ENCODE measurements around the gene CTSE. TPM values are rescaled to one million over a fixed set of nuclear protein-coding genes. Genes with fewer than 3 reads are reported as not detected.
"Not testable (repeated sequence)": the region's sequence is repeated elsewhere in the genome, so short reads cannot be mapped to it uniquely, and the experiment has no call there.

Gene CTSE
- total RNA-seq, 4 donors from 2014 or later: 2.6 to 14.3 (median 6.7) TPM

GRCh38 chr1:206052919-206053610 lies 29.4 kb upstream of the CTSE start, which contains the start of gene RHEX:
Gene RHEX (plus strand): TSS chr1:206053173. CDS start chr1:206097829, 44,656 bp downstream.
- H3K9me3 ChIP-seq; intact Hi-C loops (cut with DNase I; ENCODE audit: low total_unique reads); H3K27me3 ChIP-seq; H3K4me1 ChIP-seq; in situ Hi-C loops (cut with MboI; ENCODE audit: low pct_ligation_motif_present in 1 of 4, low pct_unique_long_range_greater_than_20kb in 1 of 4, low sequenced_read_pairs in 3 of 4); H3K36me3 ChIP-seq; DNase-seq; H3K4me3 ChIP-seq: not testable (repeated sequence)
- 82 to 94% methylated on average over 3 to 17 of the region's 17 CpGs for WGBS, 2 donors (ENCODE audit: low coverage in 1 of 2)
- H3K27ac ChIP-seq: peak within 1 kb of the TSS in 3 of 4 donors; percentile 42 to 69 (median 51)

GRCh38 chr1:206052231-206052865 lies 28.7 kb upstream of the CTSE start:
- DNase-seq; H3K27me3 ChIP-seq; intact Hi-C loops (cut with DNase I; ENCODE audit: low total_unique reads); H3K9me3 ChIP-seq; in situ Hi-C loops (cut with MboI; ENCODE audit: low pct_ligation_motif_present in 1 of 4, low pct_unique_long_range_greater_than_20kb in 1 of 4, low sequenced_read_pairs in 3 of 4); H3K4me3 ChIP-seq; H3K36me3 ChIP-seq: not testable (repeated sequence)
- Histone ChIP-seq H3K27ac (peak overlapping the region in 2 of 4 donors; percentile 19 to 56), H3K4me1 (peaks cover 3 to 11% (median 3%) of the 10 kb centered on the region in 4 donors)
- WGBS, 2 donors (ENCODE audit: low coverage in 1 of 2): 63% methylated on average over 6 of the region's 8 CpGs; no CpG with 5 or more reads in 1 of the 2 donors

DNA sequence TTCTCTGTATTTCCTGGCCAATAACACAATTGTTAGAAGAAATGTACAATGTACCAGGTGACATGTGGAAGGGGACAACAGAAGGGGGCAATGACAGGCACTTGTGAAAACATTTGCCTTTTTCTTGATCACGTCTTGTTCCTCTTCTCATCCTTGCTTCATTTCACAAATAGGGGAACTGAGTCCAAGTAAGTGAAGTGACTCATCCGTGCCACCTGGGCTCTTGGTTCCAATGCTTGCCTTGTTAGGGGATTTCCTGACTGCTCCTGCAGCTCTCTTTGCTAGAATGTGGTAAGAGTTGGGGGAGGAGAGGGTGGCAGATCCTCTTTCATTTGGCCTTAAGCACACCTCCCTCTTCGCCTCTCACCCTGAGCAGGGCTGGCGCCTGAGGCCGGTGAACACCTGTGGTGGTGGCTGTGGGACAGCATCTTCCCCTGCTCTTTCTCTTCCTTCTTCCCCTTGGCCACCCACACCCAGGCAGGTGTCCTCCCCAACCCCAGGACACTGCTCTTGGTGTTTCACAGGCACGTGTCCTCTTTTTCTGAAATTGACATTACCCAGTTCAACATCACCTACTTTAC lies 27.1 kb upstream of the CTSE start:
- 77 to 100% methylated on average over 1 to 6 of the region's 6 CpGs for WGBS, 2 donors (ENCODE audit: low coverage in 1 of 2)
- DNase-seq: peak; percentile 71

DNA sequence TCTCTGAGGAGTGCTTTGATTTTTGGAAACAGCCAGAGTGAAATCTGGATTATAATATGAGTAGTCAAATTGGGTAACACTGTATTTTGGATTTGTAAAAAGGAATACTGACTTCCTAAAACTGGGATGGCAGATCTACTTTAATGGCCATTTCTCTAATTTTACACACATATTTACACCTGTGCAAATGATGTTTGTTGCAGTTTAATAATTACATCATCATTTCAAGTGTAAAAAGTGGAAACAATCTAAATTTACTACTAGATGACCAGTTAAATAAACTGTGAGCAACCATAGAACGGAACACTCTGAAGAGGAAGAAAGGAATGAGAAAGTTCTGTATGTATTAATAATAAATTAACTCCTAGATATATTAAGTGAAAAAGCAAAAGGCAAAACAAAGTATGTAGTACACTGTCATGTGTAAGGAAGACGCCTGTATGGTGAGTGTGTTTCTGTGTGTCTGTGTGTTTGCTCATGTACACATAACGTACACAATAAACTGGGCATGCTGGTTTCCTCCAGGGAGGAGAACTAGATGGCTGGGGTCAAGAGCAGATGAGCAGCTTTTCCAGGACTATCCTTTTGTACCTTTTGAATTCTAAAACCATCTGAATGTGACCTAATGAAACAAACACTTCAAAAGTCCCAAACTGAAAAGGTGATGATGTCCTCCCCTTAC lies 26.4 kb upstream of the CTSE start:
- no peak for DNase-seq
- Histone ChIP-seq H3K27ac (peak overlapping the region in 3 of 4 donors; percentile 7 to 36 (median 19)), H3K9me3 (no peaks in the 10 kb centered on the region), H3K27me3 (no peaks in the 10 kb centered on the region), H3K4me1 (peaks cover 3 to 11% (median 3%) of the 10 kb centered on the region in 4 donors), H3K36me3 (no peaks in the 10 kb centered on the region), H3K4me3 (no peak overlapping the region)
- TF ChIP-seq POLR2AphosphoS5 (IDR thresholded peaks at IDR 0.05) (no peak), CTCF (IDR thresholded peaks at IDR 0.05) (no peak), POLR2A (IDR thresholded peaks at IDR 0.05) (no peak), EP300 (IDR thresholded peaks at IDR 0.05; ENCODE audit: low read depth) (no peak)
- in situ Hi-C loops (cut with MboI; ENCODE audit: low pct_ligation_motif_present in 1 of 4, low pct_unique_long_range_greater_than_20kb in 1 of 4, low sequenced_read_pairs in 3 of 4): no loop called here
- 52 to 76% methylated on average over 3 of the region's 3 CpGs for WGBS, 2 donors (ENCODE audit: low coverage in 1 of 2)
- intact Hi-C loops (cut with DNase I; ENCODE audit: low total_unique reads): no loop called here

More for the DNA sequence above, 27.1 kb upstream of the CTSE start:
- in situ Hi-C loops (cut with MboI; ENCODE audit: low pct_ligation_motif_present in 1 of 4, low pct_unique_long_range_greater_than_20kb in 1 of 4, low sequenced_read_pairs in 3 of 4): no loop called here
- no peak for TF ChIP-seq CTCF (IDR thresholded peaks at IDR 0.05)
- TF ChIP-seq POLR2AphosphoS5 (IDR thresholded peaks at IDR 0.05): peak in 1 of 3 donors; percentile 46
- no peaks in the 10 kb centered on the region for H3K9me3 ChIP-seq
- peak overlapping the region in 1 of 4 donors; percentile 56 for H3K27ac ChIP-seq
- peaks cover 3 to 11% (median 3%) of the 10 kb centered on the region in 4 donors for H3K4me1 ChIP-seq
- H3K27me3 ChIP-seq: no peaks in the 10 kb centered on the region
- intact Hi-C loops (cut with DNase I; ENCODE audit: low total_unique reads): no loop called here
- H3K4me3 ChIP-seq: no peak overlapping the region
- H3K36me3 ChIP-seq: no peaks in the 10 kb centered on the region

- intact Hi-C loops (cut with DNase I; ENCODE audit: low total_unique reads) (no loop called here), in situ Hi-C loops (cut with MboI; ENCODE audit: low pct_ligation_motif_present in 1 of 4, low pct_unique_long_range_greater_than_20kb in 1 of 4, low sequenced_read_pairs in 3 of 4) (no loop called here)
- Histone ChIP-seq H3K36me3 (no peaks in the 10 kb centered on the region), H3K9me3 (no peaks in the 10 kb centered on the region), H3K27ac (peak overlapping the region in 1 of 4 donors; percentile 51), H3K4me1 (peaks cover 3 to 11% (median 3%) of the 10 kb centered on the region in 4 donors), H3K4me3 (no peak overlapping the region), H3K27me3 (no peaks in the 10 kb centered on the region)
- no peak for TF ChIP-seq POLR2A (IDR thresholded peaks at IDR 0.05)
- no peak for TF ChIP-seq EP300 (IDR thresholded peaks at IDR 0.05; ENCODE audit: low read depth)
- TF ChIP-seq CTCF (IDR thresholded peaks at IDR 0.05): no peak
- no peak for TF ChIP-seq POLR2AphosphoS5 (IDR thresholded peaks at IDR 0.05)
- no peak for DNase-seq
These were observed 25.6 kb upstream of the CTSE start for GRCh38 chr1:206049293-206049692.
